GM18526 (cell line): ENCODE results near the gene KIF23.
A peak's percentile ranks its signal among the peaks of the same experiment; 100 is the strongest.

ENCODE experiments used
- POLR2A ChIP-seq: IDR thresholded peaks from 3 replicates; pipeline ENCODE4 v1.6.1; 2011; ENCODE audit not compliant: insufficient read length; ENCODE audit errors: extremely low read depth

The KIF23 gene

DNA sequence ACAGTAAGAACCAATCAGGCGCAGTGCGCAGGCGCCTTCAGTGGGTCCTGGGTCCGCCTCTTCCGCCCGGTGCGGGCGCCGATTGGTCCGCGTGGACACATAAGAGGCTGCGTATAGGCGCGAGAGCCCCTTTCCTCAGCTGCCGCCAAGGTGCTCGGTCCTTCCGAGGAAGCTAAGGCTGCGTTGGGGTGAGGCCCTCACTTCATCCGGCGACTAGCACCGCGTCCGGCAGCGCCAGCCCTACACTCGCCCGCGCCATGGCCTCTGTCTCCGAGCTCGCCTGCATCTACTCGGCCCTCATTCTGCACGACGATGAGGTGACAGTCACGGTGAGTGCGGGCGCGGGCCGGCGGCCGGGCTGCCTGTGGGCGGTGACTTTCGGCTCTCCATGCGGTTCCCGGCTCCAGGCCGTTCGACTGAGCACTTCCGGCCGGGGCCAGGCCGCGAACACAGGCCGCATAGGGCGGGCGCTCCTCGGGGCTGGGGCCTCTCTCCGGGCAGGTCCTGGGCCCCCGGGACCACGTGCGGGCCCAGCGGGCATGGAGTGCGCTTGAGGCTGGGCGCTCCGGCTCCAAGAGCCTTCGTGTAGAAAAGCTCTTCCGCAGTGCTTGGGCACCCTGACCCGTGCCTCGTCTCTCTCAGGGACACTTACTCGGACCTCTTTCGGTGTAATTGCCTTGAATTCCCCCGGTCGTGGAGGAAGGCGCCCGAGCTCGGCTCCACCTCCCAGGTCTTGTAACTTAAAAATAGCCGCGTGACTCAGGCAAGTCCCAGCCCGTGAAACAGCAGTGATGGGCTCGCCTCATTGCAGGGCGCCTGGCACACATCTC, 38.8 kb downstream of the KIF23 start, which contains the start of gene RPLP1:
RPLP1 (plus strand) TSS at position 127 of the 830 bp plus-strand sequence; CDS start at position 258, 131 bp downstream.
- TF ChIP-seq POLR2A, result peak; percentile 100

DNA sequence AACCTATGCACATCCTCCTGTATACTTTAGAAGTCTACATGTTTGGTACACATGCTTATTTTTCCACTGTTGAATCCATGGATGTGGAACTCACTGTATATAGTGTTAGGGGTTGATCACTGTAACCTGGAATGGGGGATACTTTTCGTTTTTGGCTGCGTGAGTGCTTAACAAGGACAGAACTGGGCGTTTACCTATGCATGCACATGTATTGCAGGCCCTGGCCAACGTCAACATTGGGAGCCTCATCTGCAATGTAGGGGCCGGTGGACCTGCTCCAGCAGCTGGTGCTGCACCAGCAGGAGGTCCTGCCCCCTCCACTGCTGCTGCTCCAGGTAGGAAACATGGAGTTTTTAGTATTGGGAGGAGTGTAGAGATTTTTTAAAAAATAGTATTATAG, 40.8 kb downstream of the KIF23 start:
- no peak for TF ChIP-seq POLR2A

DNA sequence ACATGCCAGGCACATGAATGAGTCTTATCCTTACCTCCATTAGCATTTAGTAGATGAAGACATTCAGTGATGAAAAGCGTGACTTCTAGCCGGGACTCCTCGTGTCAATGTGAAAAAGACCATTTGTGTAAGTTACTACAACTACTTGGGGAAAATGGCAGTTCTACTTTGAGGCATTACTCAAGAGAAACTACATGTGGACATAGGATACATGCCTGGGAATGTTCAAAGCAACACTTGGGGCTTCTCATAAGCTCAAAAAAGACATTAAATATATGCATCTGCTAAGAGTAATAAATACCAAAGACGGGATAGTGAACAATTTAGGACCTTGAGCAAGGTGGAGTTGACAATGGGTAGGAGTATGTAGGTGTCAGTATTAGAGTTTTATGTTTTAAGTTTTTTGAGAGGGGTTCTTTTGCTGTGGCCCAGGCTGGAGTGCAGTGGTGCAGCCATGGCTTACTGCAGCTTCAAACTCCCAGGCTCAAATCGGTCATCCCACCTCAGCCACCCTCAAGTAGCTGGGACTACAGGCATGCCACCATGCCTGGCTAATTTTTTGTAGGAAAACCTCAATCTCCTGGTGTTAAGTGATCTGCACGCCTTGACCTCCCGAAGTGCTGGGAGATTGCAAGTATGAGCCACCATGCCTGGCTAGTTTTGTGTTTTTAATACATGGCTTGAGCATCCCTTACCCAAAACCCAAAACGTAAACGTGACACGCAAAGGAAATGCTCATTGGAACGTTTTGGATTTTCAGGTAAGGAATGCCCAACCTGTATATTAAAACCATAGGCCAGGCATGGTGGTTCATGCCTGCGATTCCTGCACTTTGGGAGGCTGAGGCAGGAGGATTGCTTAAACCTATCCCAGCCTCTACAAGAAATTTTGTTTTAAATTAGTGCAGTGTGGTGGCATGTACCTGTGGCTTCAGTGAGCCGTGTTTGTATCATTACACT, 42.3 kb downstream of the KIF23 start:
- TF ChIP-seq POLR2A, result peak; percentile 33

DNA sequence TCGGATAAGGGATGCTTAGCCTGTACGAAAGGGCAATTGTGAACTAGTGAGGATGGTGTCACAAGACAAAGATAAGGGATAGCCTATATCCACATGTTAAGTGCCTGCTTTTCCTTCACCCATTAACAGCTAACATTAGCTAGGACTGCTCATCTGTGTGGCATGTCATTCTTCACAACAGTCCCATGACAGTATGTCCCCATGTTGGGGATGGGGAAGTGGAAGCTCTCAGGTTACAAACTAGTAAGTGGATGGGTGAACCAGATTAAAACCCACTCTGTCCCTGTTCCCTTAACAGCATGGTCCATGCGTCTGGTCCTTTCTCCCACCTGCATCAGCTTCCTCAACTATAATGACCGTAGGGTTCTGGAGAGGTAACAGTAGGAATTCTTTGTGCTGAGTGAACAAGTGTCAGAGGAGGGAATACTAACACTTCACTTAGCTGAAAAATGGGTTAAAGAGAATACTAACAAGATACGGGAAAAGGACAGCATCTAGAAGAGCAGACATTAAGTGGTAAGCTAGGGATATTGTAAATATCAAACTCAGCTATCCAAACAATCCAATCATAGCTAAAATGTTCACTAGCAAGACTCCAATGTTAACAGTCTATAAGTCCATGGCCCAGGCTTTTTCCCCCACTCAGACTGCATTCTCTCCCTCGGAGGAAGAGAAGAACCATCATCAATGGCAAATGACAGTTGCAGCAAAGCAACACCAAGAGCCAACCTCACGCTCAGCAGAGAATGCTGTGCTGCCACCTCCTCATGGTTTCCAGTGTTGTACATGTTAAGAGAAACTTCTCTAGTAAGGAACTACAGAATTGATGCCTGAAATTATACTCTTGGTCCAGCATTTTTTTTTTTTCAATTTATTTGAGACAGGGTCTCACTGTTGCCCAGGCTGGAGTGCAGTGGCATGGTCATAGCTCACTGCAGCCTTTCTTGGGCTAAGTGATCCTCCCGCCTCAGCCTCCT, 43.4 kb downstream of the KIF23 start:
- TF ChIP-seq POLR2A, result peak; percentile 21

DNA sequence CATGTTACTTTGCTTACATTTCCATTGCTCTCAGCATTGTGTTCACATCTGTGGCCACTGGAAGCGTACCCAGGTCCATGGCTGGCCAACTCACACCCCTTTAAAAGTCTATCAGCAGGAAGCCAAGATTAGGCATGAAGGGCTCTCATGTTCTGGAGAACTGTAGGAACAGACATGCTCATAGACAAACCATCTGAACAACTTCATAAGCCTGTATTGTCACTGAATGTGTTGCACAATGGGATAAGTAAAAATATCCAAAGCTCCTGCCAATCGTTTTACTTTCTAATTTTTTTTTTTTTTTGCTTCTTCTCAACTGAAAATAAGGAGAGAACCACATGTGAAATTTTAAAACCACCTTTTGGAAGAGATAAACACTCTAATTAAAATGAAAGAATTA, 44.9 kb downstream of the KIF23 start:
- TF ChIP-seq POLR2A, result no peak

DNA sequence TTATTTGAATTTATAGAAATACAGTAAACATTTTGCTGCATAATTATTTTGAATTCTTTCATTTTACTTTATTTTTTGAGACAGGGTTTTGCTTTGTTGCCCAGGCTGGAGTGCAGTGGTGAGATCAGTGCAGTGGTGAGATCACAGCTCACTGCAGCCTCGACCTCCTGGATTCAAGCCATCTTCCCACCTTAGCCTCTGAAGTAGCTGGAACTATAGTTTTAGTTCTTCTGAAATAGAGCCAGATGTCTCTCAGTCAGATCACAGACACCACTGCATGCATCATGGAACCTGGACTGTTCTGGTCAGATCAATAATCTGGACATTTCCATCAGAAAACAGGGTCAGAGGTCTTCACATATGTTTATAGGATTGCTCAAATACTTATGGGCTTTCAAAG, 46.3 kb downstream of the KIF23 start:
- no peak for TF ChIP-seq POLR2A

DNA sequence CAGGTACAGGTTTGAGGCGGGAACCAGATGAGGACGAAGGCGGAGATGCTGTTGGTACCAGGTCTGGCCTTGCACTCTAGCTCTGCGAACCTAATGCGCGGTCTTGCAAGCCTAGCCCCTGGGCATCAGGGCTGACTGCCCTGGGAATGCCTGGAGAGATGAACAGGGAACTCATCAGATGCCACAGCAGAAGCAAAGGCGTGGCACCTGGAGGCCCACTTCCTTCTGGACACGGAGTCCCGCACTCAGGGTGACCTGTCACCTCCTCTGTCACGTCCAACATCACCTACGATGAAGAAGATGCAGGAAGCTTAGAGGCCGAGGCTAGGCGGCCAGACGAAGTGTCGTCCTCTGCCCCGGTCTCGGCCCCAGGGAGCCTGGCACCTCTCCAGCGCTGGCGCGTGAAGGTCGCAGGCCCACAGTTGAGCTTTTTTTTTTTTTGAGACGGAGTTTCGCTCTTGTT, 47.9 kb downstream of the KIF23 start:
- TF ChIP-seq POLR2A, result no peak

DNA sequence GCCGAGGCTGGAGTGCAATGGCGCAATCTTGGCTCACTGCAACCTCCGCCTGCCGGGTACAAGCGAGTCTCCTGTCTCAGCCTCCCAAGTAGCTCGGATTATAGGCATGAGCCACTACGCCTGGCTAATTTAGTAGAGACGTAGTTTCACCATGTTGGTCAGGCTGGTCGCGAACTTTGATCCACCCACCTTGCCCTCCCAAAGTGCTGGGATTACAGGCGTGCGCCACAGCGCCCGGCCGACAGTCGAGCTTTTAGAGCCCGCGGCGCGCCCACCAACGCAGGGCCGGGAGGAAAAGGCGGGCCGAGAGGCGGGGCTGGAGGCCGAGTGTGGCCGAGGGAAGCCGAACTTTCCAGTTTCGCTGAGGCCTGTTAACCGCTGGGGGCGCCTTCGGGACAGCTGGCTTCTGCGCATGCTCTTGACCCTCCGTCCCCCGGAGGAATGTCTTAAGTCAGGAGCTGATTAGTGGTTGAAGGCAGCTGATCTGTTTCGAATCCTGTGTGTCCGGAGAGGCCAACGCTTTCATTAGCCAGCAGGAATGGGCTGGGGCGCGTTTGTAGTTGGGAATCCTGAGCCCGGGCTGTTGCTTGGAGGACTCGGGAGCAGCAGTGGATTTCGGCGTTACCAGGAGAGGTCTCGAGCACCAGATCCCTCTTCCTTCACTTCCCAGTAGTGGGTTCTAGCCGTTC, 48.5 kb downstream of the KIF23 start:
- peak; percentile 55 for TF ChIP-seq POLR2A

DNA sequence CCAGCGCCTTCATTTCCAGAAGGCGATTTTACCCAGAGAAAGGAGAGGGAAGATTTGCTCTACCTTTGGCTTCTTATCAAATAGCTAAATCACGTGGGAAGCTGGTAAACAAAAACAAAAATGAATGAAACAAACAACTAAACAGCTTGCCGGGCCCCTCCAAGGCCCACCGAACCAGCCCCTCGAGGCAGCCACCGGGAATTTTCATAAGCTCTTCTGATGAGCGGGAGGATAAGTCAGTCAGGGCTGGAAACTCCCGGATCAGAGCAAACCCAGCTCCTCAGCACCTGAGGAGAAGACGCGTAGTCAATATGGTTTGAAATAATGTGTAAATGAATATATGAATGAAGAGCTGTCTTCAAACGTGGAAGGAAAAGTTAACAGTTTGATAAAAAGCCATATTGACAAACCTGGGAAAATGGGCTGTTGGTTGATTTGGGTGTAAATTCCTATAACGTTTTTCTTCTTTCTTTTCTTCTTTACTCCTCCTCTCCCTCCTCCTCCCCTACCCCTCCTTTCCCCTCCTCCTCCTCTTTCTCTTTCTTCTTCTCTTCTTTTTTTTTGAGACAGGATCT, 49.1 kb downstream of the KIF23 start:
- no peak for TF ChIP-seq POLR2A

DNA sequence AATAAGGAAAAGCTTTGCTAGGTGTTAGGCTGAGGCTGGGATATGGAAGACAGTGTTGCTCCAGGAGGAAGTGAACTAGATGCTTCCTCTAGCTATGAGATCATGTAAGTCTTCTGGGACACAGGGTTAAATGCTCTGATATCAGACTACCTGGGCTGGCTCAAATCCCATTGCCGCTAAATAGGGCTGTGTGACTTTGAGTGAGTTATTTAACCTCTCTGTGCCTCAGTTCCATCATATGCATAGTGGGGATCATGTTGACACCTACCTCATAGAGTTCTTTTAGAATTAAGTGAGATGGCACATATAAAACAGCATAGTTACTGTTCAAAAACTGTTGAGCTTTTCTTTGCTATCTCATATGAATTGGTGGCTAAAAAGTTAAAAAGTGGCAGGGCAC, 51.1 kb downstream of the KIF23 start:
- no peak for TF ChIP-seq POLR2A

DNA sequence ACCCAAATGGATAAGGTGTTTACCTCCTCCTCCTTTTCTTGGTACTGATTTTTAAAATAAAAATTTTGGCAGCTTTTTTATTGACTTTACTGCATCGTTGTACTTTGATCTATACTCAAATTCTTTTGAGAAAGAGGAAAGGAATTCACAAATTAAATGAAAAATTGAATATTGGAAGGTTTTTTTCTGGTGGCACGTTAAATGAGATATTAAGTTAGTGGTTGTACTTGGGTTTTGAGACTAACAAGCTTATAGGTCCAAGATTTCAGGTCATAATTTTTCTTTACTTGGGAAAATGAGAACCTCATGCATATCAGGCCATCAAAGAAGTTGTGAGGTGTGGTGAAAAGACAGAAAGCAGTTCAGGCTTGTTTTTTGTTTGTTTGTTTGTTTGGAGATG, 52.6 kb downstream of the KIF23 start:
- TF ChIP-seq POLR2A, result no peak

DNA sequence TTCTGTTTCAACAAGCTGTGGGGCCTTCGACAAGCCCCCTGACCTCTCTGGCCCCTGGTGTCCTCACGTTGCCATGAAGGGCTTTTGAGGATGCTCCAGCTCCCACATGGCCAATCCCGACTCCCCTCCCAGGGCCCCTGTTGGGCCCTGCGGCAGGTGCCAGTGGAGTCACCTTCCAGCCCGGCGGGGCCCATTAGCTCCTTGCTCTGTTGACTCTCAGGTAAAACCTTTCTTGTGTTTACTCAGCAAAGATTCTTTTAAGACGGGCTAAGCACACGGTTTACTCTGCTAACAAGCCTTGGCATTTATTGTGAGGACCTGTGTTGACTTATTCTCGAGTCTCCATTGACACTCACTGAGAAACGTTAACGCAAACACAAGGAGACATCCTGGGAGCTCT, 53.5 kb downstream of the KIF23 start:
- TF ChIP-seq POLR2A, result no peak

DNA sequence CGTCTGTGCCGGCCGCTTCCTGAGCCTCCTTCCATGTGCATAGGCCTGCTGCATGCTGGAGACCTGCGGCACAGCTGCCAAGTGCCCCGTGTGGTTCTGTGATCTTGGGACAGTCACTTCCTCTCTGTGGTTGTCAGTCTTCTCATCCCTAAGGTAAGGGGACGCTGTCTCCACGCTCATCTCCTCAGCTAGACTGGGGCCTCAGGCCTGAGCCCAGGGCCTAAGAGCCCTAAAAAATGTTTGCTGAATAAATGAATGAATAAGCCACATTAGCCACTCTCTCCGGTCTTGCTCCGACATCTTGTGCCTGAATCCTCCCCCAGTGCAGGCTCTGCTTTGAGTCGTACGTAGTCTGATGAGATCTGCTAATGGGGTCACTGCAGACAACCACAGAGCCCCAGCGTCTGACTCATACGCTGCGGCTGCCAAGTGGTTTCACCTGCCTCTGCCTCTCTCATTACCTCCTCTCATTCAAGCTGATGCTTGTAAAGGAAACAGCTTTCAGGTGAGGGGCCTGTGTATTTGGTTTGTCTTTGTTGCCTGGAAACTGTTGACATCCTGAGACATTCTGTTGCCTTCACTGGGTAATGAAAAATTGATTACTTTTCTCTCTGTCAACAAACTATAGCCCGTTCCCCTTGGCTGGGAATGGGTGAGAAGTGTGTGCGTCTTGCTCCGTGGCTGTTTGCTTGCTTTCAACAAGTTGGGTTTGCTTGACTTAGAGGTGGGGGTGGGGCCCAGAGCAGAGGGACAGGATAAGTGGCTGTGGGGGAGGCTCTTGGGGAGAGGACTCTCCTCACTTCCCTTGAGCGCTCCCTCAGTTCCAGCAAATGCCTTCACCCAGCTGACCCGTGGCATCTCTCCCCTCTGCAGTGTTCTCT, 54.3 kb downstream of the KIF23 start:
- no peak for TF ChIP-seq POLR2A
